ENCODE results near the gene TXNDC11.
"Not testable (repeated sequence)": the region's sequence is repeated elsewhere in the genome, so short reads cannot be mapped to it uniquely, and the experiment has no call there.

Gene TXNDC11, protein sequence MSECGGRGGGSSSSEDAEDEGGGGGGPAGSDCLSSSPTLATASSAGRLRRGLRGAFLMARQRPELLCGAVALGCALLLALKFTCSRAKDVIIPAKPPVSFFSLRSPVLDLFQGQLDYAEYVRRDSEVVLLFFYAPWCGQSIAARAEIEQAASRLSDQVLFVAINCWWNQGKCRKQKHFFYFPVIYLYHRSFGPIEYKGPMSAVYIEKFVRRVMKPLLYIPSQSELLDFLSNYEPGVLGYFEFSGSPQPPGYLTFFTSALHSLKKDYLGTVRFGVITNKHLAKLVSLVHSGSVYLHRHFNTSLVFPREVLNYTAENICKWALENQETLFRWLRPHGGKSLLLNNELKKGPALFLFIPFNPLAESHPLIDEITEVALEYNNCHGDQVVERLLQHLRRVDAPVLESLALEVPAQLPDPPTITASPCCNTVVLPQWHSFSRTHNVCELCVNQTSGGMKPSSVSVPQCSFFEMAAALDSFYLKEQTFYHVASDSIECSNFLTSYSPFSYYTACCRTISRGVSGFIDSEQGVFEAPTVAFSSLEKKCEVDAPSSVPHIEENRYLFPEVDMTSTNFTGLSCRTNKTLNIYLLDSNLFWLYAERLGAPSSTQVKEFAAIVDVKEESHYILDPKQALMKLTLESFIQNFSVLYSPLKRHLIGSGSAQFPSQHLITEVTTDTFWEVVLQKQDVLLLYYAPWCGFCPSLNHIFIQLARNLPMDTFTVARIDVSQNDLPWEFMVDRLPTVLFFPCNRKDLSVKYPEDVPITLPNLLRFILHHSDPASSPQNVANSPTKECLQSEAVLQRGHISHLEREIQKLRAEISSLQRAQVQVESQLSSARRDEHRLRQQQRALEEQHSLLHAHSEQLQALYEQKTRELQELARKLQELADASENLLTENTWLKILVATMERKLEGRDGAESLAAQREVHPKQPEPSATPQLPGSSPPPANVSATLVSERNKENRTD

DNA sequence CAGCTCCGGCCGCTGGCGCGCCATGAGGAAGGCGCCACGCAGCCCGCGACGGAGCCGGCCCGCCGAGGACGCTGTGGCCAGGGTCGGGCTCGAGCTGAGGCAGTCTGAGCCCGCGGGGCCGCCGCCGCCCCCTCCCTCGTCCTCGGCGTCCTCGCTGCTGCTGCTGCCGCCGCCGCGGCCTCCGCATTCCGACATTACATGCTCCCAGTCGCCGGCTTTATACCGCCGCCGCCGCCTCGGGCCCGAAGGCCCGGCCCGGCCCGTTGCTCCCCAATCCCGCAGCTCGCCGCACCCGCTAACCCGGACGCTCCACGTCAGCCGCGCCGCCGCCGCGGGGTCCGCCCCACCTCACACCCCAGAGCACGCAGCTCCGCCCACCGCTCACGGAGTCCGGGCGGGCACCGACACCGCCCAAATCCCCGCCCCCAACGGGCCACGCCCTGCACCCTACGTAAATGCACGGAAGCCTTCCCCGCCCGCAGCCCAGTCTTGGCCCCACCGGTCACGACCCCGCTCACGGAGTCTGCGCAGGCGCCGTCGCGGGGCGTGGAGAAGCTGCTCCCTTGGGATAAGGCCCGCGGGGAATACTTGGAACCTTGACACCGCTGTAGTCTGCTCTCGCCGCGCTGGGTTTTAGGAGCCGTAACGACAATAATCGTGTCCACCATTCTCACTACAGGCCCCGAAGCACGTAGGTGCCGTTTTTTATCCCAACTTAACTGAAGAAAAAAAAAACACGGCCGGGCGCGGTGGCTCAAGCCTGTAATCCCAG is at the start of gene TXNDC11:
Gene TXNDC11, minus strand, starts transcription at position 322 of the 772 bp plus-strand sequence. Its CDS starts 127 bp downstream, at position 195.
- peak; percentile 98 to 99 for DNase-seq (ENCODE audit: low read depth in 2 of 2)

DNA sequence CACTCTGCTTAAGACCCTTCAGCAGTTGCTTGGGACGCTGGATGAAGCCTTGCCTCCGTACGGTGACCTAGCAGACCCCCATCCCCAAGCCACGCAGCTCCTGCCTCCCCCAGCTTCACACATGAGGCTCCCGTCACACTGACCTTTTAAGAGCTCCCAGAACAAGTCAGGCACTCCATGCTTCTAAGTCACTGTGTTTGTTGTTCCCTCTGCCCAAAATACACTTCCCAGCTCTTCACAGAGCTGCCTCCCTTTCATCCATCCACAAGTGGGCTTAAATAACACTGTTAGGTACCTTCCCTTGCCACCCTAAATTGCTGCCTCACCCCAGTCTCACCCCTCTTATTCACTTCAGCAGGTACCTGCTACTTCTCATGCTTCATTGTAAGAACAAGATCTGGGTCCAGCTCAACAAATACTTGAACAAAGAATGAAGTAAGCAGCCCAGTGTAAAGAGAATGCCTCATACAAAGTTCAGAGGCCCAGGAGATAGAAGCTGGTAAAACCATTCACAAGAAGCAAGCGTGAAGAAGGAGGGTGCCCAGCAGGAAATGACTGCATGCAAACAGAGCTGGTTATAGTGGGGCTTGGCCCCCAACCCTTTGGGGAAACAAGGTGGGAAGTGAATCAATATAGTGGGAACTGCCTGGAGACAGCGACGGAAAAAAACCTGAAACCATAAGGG is 48.6 kb upstream of the TXNDC11 start:
- DNase-seq (ENCODE audit: low read depth in 2 of 2), result no peak

DNA sequence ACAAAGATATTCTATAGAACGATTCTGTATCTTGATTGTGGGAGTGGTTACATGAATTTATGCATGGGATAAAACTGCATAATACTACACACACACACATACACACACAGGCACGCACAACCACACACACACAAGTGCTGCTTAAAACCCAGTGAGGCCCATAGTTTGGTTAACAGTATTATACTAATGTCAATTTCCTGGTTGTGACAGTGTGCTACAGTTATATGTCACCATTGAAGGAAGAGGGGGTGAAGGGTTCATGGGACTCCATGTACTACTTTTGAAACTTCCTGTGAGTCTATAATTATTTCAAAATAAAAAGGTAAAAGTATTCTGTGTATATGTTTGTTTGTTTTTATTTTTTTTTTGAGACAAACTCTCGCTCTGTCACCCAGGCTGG is 46.3 kb upstream of the TXNDC11 start:
- DNase-seq (ENCODE audit: low read depth in 2 of 2), result no peak

DNA sequence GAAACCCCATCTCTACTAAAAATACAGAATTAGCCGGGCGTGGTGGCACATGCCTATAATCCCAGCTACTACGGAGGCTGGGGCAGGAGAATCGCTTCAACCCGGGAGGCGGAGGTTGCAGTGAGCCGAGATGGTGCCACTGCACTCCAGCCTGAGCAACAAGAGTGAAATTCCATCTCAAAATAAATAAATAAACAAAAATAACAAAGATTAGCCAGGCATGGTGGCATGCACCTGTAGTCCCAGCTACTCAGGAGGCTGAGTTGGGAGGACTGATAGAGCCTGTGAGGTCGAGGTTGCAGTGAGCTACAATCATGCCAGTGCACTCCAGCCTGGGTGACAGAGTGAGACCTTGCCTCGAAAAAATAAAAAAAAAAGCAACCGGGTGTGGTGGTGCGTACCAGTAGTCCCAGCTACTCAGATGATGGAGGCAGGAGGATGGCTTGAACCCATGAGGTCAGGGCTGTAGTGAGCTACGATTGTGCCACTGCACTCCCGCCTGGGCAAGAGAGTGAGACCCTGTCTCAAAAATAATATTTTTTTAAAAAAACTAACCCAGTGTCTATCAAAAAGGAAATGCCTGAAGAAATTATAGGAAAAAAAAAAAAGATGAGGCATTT is 42.4 kb upstream of the TXNDC11 start:
- DNase-seq (ENCODE audit: low read depth in 2 of 2), result not testable (repeated sequence)

DNA sequence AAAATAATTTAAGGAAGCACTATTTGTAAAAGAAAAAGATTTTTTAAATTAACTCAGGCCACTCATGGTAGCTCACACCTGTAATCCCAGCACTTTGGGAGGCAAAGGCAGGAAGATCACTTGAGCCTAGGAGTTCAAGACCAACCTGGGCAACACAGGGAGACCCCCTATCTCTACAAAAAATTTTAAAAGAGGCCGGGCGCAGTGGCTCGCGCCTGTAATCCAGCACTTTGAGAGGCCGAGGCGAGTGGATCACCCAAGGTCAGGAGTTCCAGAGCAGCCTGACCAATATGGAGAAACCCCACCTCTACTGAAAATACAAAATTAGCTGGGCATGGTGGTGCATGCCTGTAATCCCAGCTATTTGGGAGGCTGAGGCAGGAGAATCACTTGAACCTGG is 41.7 kb upstream of the TXNDC11 start:
- DNase-seq (ENCODE audit: low read depth in 2 of 2), result not testable (repeated sequence)

DNA sequence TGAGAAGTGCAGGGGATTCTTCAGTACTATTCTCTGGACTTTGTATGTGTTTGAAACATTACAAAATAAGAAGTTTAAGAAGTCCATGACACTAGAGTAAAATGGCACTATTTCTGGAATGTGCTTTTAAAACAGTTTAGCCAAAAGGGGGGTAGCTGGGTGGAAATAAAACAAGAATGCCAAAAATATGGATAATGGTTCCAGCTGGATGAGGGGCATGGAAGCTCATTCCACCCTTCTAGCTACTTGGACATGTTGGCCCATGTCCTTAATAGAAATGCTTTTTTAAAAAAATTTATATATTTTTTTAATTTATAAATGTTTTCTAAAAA is 41.3 kb upstream of the TXNDC11 start:
- DNase-seq (ENCODE audit: low read depth in 2 of 2), result no peak

DNA sequence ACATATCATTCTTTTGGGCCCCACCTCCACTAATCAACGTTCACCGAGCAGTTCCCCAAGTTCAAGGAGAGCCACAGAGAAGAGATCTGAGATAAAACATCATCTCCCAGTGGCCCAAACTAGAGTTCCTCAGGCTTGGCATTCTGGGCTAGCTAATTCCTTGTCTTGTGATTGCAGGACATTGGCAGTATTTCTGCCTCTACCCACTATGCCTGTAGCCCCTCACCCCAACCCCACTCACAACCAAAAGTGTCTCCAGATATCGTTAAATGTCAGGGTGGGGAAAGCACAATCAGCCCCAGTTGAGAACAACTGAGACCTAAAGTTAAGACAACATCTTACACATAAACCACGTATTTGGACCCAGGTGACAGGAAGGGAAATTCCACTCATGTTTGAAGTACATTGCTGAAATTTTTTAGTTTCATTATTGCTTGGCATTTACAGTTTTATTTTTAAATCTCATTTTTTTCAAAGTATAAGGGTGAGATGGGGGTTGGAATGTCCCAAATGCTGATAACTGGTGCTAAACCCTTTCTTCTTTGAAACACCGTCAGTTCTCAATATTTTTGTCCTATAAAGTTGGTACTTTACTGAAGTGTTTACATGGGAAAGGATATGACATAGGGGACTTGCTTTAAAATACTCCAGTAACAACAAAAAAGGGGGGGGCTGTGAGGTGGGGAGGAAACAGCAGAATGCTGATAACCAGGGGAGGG is 40.8 kb upstream of the TXNDC11 start:
- peak in 1 of 2 donors; percentile 31 for DNase-seq (ENCODE audit: low read depth in 2 of 2)

DNA sequence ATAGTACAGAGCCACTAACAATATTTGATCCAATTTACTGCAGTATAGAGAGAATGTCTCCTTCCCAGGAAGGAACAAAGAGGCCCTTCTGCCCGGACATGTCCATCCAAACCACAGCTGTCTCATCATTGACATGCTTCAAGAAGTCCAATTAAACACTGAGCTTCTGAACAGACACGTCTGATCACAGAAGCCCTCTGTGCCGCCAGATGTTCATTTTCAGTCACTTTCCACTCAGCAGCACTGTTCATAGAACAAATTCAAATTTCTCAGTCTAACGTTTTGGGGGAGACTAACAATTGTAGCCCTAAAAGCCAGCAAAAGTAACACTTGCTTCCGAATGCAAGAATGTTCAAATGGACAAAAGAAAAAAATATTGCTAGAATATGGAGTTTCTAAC is 39.1 kb upstream of the TXNDC11 start:
- DNase-seq (ENCODE audit: low read depth in 2 of 2), result no peak

DNA sequence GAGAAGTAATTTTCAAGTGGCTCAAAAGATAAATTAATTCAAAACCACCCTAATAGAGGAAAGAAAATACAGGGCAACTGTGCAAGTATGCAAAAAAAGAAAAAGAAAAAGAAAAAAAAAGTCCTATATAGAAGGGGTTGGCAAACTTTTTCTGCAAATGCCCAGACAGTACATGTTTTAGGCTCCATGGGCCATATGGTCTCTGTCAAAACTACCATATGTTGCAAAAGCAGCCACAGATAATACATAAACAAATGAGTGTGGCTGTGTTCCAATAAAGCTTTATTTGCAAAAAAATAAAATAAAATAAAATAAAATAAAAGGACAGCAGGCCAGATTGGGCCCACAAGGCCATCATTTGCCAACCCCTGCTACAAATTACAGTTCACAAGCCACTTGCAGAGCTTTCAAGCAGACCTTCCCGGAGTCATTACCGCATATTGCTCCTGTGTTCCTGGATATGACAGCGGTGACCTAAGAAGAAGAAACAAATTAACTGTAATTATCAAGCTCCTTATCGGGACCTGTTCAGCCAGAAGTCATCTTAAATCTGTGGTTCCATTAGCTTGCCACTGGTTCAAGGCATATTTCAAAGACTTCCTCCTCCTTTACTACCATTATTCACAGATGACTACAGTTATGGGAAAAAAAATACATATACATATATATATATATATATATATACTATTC is 38.5 kb upstream of the TXNDC11 start:
- no peak for DNase-seq (ENCODE audit: low read depth in 2 of 2)

DNA sequence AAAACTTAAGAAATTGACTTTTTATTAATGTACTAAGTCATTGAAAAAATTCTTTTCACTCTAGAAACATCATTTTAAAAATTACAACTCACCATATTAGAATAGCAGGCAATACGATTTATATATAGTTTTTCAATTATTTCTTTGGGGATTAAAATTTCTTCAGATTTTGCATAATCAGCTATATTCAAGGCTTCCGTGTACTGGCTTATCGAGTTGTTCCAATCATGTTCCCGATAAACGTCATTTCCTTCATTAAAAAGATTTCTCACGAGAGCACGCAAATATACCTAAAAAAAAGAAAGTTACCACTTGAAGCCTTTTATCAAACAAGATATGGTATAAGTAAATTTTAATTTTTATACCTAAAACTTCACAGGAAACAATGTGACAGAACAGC is 36.4 kb upstream of the TXNDC11 start:
- DNase-seq (ENCODE audit: low read depth in 2 of 2), result no peak

DNA sequence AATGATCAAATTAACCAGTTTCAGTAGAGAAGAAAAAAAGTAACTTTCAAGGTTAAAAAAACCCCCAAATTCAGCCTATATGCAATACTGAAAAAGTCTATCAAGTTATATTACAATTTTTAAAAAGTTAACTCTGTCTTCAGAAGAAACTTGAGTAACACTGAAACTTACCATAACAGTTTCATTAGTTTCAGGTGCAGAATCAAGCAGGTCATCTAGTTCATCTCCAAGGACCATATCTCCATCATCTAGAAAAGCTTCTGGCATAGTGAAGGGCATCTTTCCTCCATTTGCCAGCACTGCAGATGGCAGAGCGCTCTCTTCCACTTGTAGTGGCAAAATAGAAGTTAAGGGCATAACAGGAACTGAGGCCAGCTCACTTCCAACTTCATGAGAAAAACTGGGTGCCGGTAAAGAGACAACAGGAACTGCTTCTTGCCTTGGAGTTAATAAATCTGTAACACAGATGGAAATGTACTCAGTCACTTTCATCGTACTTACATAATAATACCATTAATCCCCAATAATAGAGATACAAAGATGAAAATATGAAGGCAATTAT is 31.5 kb upstream of the TXNDC11 start:
- DNase-seq (ENCODE audit: low read depth in 2 of 2), result no peak

DNA sequence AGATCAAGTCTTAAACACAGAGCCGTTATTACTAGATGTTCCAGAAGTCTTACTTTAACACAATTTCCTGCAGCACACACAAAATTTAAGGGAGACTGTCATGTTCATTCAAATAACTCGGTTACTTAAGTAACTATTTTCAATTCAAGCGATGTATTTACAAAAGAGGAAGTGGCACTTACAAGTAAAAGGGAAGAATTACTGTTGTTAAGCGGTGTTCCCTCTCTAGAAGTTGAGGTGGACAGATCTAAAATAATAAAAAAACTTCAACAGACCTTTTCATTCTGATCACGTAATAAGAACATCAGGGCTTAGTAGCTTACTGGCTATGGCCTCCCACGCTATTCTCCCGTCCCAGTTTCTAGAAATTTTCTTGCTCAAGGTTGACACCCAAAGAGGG is 26.2 kb upstream of the TXNDC11 start:
- DNase-seq (ENCODE audit: low read depth in 2 of 2), result no peak

DNA sequence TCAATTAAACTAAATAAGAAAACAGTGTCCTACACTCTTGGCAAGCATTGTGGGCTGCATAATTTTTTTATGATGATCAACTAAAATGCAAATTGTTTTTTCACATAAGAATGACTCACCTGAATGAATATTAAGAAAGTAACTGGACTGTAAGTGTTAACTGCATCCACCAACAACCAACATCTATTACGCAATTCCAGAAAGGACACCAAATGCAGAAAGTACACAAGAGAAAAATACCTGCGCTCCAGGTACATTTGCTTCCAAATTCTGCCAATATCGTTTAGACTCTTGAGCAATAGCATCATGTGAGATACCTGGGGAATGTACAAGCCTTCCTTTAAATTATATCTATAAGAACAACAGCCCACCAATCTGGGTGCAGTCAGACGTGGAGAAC is 19.8 kb upstream of the TXNDC11 start:
- DNase-seq (ENCODE audit: low read depth in 2 of 2), result no peak

DNA sequence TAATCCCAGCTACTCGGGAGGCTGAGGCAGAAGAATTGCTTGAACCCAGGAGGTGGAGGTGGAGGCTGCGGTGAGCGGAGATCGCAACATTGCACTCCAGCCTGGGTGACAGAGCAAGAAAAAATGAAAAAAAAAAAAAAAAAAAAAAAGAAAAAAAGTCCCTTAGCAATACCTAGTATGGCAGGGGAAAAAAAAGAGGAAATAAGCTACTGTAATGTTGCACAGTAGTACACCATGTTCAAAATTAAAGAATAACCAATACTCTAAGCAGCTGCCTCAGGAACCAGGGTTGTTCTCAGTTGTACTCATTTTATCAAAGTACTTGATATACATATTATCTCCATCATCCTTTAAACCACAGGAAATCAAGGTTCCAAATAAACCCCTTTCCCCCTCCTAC is 17.3 kb upstream of the TXNDC11 start:
- DNase-seq (ENCODE audit: low read depth in 2 of 2), result no peak

DNA sequence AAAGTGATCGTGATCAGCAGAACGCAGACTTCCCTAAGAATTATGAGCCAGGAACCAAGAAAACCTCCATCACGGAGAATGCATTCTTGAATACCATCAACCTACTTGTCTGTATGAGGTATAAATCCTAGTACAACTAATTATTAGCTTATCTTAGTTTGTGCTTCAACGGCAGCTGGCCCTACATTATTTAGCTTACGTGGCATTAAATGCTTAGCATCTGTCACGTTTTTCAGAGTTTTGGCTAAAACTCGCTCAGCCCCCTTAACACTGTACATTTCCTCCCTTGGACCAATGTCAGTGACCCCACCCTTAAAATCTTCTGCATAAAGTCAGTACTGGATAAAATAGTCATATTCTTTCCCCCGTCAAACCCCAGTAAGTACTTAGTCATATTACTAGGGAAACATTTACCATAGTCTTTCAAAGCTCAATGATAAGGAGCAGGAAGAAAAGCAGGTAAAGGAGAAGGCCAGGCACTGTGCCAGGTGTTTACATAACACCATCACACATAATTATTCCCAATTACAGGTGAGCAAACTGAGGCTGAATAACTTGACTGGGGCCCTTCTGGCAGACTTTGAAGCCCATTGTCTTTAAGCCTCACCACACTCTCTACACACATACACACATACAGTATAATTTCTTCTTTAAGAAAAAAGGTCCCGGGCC is 16.6 kb upstream of the TXNDC11 start:
- no peak for DNase-seq (ENCODE audit: low read depth in 2 of 2)

DNA sequence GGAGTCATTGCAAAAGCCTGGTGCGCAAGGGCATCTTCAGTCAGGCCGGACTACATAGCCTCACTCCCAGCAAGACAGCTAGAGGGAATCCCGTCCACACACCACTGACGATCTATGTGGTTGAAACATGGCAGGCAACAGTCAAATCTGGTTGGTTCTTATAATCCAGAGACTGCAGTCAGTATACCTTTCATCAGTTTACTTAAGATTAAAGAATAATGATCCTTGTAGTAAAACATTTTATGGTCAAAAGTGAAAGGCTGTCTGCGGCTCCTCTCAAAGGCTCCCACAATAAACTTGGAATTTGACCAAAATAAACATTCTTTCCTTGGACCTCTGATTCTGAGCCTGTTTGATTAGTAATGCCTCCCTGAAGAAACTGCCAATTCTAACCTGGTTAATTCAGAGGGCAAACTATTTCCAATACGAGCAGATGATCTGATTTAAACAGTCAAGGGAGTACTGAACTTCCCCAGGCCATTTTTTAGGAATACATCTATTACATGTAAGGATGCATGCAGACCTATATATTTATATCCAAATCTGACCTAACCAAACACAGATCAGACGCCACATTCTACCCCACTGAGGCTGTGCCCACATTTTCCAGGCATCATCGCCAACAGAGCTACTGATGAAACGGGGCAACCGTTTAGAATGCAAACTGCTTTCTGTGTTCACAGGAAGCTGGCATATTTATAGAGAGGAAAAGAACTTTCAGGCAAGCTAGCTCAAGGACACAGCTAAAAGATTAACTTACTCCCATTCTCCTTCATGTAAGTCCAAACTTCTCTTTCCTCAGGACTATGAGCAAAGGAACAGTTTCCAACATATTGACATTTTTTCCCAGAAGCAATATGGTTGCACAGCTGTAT is 15.3 kb upstream of the TXNDC11 start:
- no peak for DNase-seq (ENCODE audit: low read depth in 2 of 2)

DNA sequence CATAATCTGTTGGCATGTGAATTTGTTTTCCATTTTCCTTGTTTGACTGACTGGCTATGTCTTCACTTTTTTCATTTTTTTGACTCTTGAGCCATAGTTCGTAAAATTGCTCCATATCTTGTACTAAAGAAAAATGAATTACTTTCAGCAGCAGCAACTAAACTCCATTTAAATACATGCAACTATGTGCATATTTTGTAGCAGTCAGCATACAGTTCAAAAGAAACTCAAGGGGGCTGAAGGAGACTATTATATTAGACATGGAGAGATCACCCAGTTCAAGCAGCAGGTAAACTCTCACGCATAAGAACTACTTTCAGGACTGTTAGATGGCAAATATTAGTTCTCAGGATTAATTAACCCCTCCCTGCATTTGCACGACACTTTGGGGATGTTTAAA is 13.6 kb upstream of the TXNDC11 start:
- DNase-seq (ENCODE audit: low read depth in 2 of 2), result no peak

All from stimulated activated CD4-positive, alpha-beta T cell treated with anti-CD3 and anti-CD28 coated beads, Interleukin-1b, Interleukin-23, amount 100 ng/mL, for 4 hours (primary cell).